Tibial artery (tissue), 4 donors: Measurements from ENCODE around the gene VAV2.

ENCODE experiments used
- DNase-seq, 2 donors: peaks; one replicate each; pipeline ENCODE4 v3.0.0-alpha.2; 2019
- H3K27ac ChIP-seq, 2 donors: fragments of 200-600 bp; sonication (generic) in 1 of 2; 1 replicate in 1 of 2; 2 replicates in 1 of 2; pipeline ENCODE4 v1.5.1; 2018 to 2019; ENCODE audit warnings: mild to moderate bottlenecking in 1 of 2
- H3K27me3 ChIP-seq, 2 donors: fragments of 200-600 bp; sonication (generic) in 1 of 2; one replicate each; pipeline versions ENCODE4 v1.5.1 to v1.6.0; 2016 to 2019
- H3K36me3 ChIP-seq, 3 donors: fragments of 200-600 bp; sonication (generic) in 2 of 3; one replicate each; pipeline ENCODE4 v1.5.1; 2016 to 2019; ENCODE audit warnings: mild to moderate bottlenecking in 2 of 3
- H3K4me1 ChIP-seq, 4 donors: fragments of 200-600 bp; sonication (generic) in 2 of 4; 1 replicate in 3 of 4; 2 replicates in 1 of 4; pipeline ENCODE4 v1.5.1; 2016 to 2019
- H3K4me3 ChIP-seq, 2 donors: fragments of 200-600 bp; sonication (generic) in 1 of 2; 1 replicate in 1 of 2; 2 replicates in 1 of 2; pipeline ENCODE4 v1.5.1; 2018 to 2019; ENCODE audit warnings: mild to moderate bottlenecking in 2 of 2
- H3K9me3 ChIP-seq, 3 donors: fragments of 200-600 bp; sonication (generic) in 1 of 3; one replicate each; pipeline ENCODE4 v1.5.1; 2016 to 2019
- intact Hi-C: fragments of 100-400 bp; cut with DNase I; formaldehyde crosslinking; loops from one replicate; pipeline ENCODE4 v1.15.0; 2023; ENCODE audit warnings: low total_unique reads
- TF ChIP-seq, protein P1 (sequence below), 2 experiments: fragments of 200-600 bp in 1 of 2; fragments of 450-650 bp in 1 of 2; IDR thresholded peaks; one replicate each; pipeline ENCODE4 v1.5.1; 2017 to 2019; ENCODE audit warnings: antibody characterized with exemption in 2 of 2, mild to moderate bottlenecking in 1 of 2, moderate library complexity in 1 of 2

Gene VAV2

DNA sequence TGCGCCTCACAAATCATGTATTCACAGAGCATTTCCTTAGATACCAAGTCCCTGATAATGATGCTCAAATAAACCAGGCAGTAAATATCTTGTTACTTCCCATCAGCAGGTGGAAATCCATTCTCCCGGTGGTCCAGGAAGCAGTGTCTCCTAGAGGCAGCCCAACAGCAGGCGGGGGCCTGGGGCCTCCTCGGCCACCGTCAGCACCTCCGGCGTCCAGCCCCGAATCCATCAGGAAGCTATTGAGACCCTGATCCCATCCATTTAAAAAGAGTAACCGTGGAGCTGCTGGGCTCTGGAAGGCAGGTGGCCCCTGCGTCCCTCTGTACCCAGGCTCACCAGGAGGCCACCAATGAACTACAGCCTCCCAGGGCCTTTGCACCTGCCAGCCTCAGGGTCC, 54.0 kb downstream of the VAV2 start:
- TF ChIP-seq, protein P1, sequence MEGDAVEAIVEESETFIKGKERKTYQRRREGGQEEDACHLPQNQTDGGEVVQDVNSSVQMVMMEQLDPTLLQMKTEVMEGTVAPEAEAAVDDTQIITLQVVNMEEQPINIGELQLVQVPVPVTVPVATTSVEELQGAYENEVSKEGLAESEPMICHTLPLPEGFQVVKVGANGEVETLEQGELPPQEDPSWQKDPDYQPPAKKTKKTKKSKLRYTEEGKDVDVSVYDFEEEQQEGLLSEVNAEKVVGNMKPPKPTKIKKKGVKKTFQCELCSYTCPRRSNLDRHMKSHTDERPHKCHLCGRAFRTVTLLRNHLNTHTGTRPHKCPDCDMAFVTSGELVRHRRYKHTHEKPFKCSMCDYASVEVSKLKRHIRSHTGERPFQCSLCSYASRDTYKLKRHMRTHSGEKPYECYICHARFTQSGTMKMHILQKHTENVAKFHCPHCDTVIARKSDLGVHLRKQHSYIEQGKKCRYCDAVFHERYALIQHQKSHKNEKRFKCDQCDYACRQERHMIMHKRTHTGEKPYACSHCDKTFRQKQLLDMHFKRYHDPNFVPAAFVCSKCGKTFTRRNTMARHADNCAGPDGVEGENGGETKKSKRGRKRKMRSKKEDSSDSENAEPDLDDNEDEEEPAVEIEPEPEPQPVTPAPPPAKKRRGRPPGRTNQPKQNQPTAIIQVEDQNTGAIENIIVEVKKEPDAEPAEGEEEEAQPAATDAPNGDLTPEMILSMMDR (IDR thresholded peaks at IDR 0.05), result no peak
- Histone ChIP-seq H3K4me1 (peaks cover 0 to 9% (median 6%) of the 10 kb centered on the region in 4 donors), H3K27ac (no peak overlapping the region), H3K27me3 (no peaks in the 10 kb centered on the region), H3K36me3 (peaks cover 0 to 16% (median 4%) of the 10 kb centered on the region in 3 donors), H3K4me3 (no peak overlapping the region), H3K9me3 (no peaks in the 10 kb centered on the region)
- intact Hi-C loops, result no loop called here
- no peak for DNase-seq

DNA sequence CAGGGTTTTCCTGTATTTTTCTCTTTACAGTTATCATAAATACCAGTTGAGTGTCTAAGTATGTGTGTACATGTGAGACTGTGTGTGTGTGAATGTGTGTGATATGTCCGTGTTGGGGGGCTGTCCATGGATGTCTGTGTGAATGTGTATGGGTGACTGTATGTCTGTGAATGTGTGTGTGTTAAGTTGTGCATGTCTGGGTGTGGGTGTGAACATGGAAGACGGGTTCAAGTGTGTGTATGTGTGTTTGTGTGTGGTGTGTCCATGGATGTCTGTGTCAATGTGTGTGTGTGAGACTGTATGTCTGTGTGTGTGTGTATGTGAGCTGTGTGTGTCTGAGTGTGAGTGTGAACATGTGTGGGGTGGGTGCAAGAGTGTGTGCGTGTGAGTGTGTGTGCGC, 55.0 kb downstream of the VAV2 start:
- Histone ChIP-seq H3K27me3 (no peaks in the 10 kb centered on the region), H3K4me1 (peaks cover 0 to 9% (median 6%) of the 10 kb centered on the region in 4 donors)
- intact Hi-C loops, result no loop called here

DNA sequence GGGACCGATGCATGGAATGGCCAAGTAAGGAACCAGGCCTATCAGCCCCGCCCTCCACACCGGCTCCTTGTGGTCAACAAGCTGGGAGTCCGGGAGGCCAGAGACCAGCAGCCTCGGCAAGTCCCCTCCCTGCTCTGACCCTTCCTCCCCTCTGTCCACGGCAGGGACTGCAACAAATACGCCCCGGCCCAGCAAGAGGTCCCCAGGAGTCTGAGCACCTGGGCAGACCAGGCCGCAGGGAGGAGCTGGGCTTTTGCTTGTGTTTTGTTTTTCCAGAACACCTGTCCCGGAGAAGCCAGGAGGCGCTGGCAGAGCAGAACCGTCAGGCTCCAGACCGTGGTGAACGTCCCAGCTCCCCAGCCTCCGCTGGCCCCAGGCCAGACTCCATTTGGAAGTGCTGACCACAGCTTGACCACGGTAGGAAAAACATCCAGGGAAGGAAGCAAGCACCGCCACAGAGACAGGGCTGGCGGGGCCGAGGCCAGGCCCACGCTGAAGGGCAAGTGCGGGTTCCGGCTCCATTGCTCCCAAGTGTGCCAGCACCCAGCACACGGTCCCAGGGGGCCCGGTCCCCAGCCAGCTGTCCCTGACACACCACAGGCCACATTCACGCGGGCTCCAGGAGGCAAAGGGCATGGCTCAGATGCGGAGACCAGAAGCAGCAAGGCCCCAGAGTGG, 56.7 kb downstream of the VAV2 start:
- no peaks in the 10 kb centered on the region for H3K9me3 ChIP-seq
- DNase-seq, result peak in 1 of 2 donors; percentile 42
- no peaks in the 10 kb centered on the region for H3K27me3 ChIP-seq
- intact Hi-C loops, result no loop called here
- H3K4me3 ChIP-seq, result no peak overlapping the region
- H3K27ac ChIP-seq, result peak overlapping the region in 1 of 2 donors; percentile 4
- TF ChIP-seq, protein P1 (IDR thresholded peaks at IDR 0.05), result no peak
- H3K4me1 ChIP-seq, result peaks cover 0 to 9% (median 6%) of the 10 kb centered on the region in 4 donors
- peaks cover 0 to 16% (median 4%) of the 10 kb centered on the region in 3 donors for H3K36me3 ChIP-seq

More for the DNA sequence above, 55.0 kb downstream of the VAV2 start:
- Histone ChIP-seq H3K4me3 (no peak overlapping the region), H3K36me3 (peaks cover 0 to 16% (median 4%) of the 10 kb centered on the region in 3 donors), H3K9me3 (no peaks in the 10 kb centered on the region), H3K27ac (no peak overlapping the region)
- DNase-seq, result no peak
- TF ChIP-seq, protein P1 (IDR thresholded peaks at IDR 0.05), result no peak

DNA sequence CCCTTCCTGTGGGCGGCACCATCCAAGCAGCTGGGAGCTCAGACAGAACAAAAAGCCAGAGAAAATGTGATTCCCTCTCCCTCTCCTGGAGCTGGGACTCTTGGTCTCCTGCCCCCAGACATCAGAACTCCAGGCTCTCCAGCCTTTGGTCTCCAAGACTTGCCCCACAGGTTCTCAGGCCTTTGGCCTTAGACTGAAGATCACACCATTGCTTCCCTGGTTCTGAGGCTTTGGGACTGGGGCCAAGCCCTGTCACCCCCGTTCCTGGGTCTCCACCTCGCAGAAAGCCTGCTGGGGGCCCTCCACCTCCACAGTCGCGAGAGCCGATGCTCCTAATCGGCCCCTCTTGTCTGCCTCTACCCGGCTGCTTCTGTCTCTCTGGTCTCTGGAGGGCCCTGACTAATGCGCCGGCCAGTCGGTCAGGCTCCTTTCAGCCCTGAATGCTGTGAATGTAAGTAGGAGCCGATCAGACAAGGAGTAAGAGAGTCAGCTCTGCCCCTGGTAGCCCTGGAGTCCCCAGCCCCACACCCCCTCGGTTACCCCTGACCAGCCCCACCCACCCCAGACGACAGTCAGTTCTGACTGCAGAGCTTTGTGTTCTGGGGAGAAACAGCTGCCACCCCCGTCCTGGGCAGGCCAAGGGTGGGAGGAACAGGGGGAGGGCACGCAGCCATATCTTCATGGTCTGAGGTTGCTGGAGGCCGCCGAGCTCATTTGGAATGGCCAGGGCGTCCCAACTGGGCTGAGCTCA, 57.5 kb downstream of the VAV2 start:
- peak in 1 of 2 donors; percentile 39 for DNase-seq

DNA sequence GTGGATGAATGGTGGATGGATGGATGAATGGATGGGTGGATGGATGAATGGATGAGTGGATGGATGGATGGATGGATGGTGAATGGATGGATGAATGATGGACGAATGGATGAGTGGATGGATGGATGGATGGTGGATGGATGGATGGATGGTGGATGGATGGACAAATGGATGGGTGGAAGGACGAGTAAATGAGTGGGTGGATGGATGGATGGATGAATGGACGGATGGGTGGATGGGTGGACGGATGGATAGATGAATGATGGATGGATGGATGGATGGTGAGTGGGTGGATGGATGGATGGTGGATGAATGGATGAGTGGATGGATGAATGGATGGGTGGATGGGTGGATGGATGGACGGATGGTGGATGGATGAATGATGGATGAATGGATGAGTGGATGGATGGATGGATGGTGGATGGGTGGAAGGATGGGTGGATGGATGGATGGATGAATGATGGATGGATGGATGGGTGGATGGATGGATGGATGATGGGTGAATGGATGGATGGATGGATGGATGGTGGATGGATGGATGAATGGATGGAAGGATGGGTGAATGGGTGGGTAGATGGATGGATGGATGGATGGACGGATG, 58.6 kb downstream of the VAV2 start:
- Histone ChIP-seq H3K36me3 (peaks cover 0 to 12% (median 4%) of the 10 kb centered on the region in 3 donors), H3K4me1 (peaks cover 0 to 9% (median 6%) of the 10 kb centered on the region in 4 donors), H3K27me3 (no peaks in the 10 kb centered on the region), H3K4me3 (no peak overlapping the region), H3K27ac (no peak overlapping the region), H3K9me3 (no peaks in the 10 kb centered on the region)
- TF ChIP-seq, protein P1 (IDR thresholded peaks at IDR 0.05), result no peak
- intact Hi-C loops, result no loop called here
- DNase-seq, result no peak

More for the DNA sequence above, 57.5 kb downstream of the VAV2 start:
- Histone ChIP-seq H3K27me3 (no peaks in the 10 kb centered on the region), H3K27ac (peak overlapping the region in 1 of 2 donors; percentile 4), H3K4me3 (no peak overlapping the region), H3K36me3 (peaks cover 0 to 16% (median 4%) of the 10 kb centered on the region in 3 donors), H3K4me1 (peaks cover 0 to 9% (median 6%) of the 10 kb centered on the region in 4 donors), H3K9me3 (no peaks in the 10 kb centered on the region)
- TF ChIP-seq, protein P1 (IDR thresholded peaks at IDR 0.05), result no peak
- intact Hi-C loops, result no loop called here
